Glutamatergic neuron (in vitro differentiated cells): ENCODE data around the gene ALKBH3. TPM values are rescaled to one million over a fixed set of nuclear protein-coding genes. Genes with fewer than 3 reads are reported as not detected.

Experiments
- DNase-seq: peaks from one replicate; pipeline ENCODE4 v3.0.0; 2022
- H3K27ac Mint-ChIP-seq: one replicate; pipeline ENCODE4 v1.8.0; 2020; ENCODE audit warnings: mild to moderate bottlenecking, mixed read lengths, inconsistent platforms; ENCODE audit not compliant: unreplicated experiment
- H3K27me3 Mint-ChIP-seq: one replicate; pipeline ENCODE4 v1.8.0; 2020; ENCODE audit warnings: mild to moderate bottlenecking, moderate library complexity, mixed read lengths, inconsistent platforms; ENCODE audit not compliant: unreplicated experiment
- H3K36me3 Mint-ChIP-seq: one replicate; pipeline ENCODE4 v1.8.0; 2020; ENCODE audit warnings: mild to moderate bottlenecking, mixed read lengths, inconsistent platforms; ENCODE audit not compliant: unreplicated experiment
- H3K4me1 Mint-ChIP-seq: one replicate; pipeline ENCODE4 v1.8.0; 2020; ENCODE audit warnings: mild to moderate bottlenecking, low read depth, mixed read lengths, inconsistent platforms; ENCODE audit not compliant: unreplicated experiment
- H3K4me3 Mint-ChIP-seq: one replicate; pipeline ENCODE4 v1.8.0; 2020; ENCODE audit warnings: mild to moderate bottlenecking, mixed read lengths, inconsistent platforms; ENCODE audit not compliant: unreplicated experiment
- H3K9me3 Mint-ChIP-seq: one replicate; pipeline ENCODE4 v1.8.0; 2020; ENCODE audit warnings: mild to moderate bottlenecking, moderate library complexity, mixed read lengths, inconsistent platforms; ENCODE audit not compliant: unreplicated experiment
- total RNA-seq: library from RNA; stranded (reverse); fragmentation: NEBNext Ultra II Directional; extraction: Animal tissue kit (Norgen Biotek cat#: 25700); gene quantifications from one replicate; pipeline ENCODE4 v1.2.1, GENCODE V29; 2021; ENCODE audit not compliant: unreplicated experiment
- TF ChIP-seq, protein P1 (sequence below): fragments of 200-600 bp; sonication (generic); IDR thresholded peaks from one replicate; pipeline ENCODE4 v1.5.0; 2021; ENCODE audit not compliant: partially characterized antibody, unreplicated experiment

ALKBH3 gene
- total RNA-seq, 1 donor from 2014 or later, result 30.4 TPM

DNA sequence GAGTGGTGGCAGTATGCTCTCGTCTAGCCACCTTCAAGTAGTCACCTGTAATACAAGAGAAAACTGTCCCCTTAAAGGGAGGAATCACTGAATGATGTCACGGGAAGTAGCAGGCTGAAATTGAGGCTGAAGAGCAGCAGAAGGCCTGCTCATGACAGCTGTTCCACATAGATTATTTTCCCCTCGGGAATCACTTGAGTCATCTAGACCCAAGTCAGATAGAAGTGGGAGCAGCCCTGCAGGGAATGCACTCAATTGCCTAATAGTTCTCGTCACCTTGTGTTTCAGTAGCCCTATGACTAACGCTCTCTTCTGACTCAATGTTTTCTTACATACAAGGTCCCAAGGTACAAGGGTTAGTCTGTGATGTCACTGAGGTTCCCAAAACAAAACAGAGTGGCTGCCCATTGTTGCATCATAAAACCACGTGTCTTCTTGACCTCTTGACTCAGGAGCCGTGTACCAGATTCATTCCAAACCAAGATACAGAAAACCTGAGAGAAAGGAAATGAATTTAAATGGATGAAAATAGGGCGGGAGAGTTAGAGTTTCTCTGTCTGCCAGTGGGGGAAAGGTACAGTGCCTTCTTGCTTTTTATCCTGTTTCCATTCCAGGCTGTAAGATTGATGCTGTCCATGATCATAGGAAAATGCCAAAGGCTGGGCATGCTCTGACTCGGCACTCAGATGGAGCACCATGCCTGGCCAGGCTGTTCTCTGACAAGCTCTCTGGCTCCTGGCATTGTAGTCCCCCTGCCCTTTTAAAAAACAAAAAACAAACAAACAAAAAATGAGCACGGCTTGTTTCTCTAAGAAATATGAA is 40.2 kb downstream of the ALKBH3 start:
- H3K36me3 Mint-ChIP-seq, result no peaks in the 10 kb centered on the region
- H3K9me3 Mint-ChIP-seq, result peaks cover 15% of the 10 kb centered on the region

DNA sequence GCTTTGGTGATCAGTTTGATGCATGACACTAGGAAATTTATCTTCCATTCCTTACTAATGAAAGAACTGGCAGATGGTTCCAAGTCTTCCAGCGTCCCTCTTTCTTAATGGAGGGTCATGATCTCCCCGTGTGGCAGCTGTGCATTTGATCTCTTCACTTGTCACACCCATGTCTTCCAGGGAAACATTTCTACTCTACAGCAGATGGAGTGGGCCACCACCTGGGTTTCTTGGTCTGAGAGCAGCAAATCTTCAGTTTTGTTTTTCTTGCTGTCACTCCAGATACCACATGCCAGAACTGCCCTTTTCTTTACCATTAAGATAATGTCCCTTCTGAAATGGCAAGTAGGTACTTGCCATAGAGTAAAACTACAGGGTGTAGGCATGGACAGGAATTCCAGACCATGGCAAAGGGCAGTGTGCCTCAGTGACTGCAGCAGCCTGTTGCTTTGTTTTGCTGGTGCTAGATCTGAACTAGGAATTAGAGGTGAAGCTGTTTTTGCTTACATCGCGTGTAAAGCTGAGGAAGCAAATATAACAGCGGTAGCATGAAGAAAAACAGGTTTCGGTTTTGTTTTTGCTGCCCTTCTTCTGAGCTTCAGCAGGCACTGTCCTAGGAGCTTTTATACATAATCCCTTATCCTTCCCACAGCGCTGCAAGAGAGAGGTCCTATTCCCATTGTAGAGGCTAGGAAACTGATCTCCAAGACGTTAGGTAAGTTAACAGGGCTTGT is 41.1 kb downstream of the ALKBH3 start:
- TF ChIP-seq, protein P1, sequence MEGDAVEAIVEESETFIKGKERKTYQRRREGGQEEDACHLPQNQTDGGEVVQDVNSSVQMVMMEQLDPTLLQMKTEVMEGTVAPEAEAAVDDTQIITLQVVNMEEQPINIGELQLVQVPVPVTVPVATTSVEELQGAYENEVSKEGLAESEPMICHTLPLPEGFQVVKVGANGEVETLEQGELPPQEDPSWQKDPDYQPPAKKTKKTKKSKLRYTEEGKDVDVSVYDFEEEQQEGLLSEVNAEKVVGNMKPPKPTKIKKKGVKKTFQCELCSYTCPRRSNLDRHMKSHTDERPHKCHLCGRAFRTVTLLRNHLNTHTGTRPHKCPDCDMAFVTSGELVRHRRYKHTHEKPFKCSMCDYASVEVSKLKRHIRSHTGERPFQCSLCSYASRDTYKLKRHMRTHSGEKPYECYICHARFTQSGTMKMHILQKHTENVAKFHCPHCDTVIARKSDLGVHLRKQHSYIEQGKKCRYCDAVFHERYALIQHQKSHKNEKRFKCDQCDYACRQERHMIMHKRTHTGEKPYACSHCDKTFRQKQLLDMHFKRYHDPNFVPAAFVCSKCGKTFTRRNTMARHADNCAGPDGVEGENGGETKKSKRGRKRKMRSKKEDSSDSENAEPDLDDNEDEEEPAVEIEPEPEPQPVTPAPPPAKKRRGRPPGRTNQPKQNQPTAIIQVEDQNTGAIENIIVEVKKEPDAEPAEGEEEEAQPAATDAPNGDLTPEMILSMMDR, result no peak
- H3K9me3 Mint-ChIP-seq, result peaks cover 15% of the 10 kb centered on the region
- no peak for DNase-seq
- H3K4me3 Mint-ChIP-seq, result peak overlapping the region; percentile 85
- peak overlapping the region; percentile 99 for H3K27ac Mint-ChIP-seq
- H3K4me1 Mint-ChIP-seq, result peaks cover 78% of the 10 kb centered on the region
- H3K36me3 Mint-ChIP-seq, result no peaks in the 10 kb centered on the region
- peaks cover 9% of the 10 kb centered on the region for H3K27me3 Mint-ChIP-seq

More for the DNA sequence above, 40.2 kb downstream of the ALKBH3 start:
- peak overlapping the region; percentile 85 for H3K4me3 Mint-ChIP-seq
- H3K27ac Mint-ChIP-seq, result peak overlapping the region; percentile 99
- peaks cover 9% of the 10 kb centered on the region for H3K27me3 Mint-ChIP-seq
- TF ChIP-seq, protein P1, result no peak
- peak; percentile 50 for DNase-seq
- H3K4me1 Mint-ChIP-seq, result peaks cover 76% of the 10 kb centered on the region

DNA sequence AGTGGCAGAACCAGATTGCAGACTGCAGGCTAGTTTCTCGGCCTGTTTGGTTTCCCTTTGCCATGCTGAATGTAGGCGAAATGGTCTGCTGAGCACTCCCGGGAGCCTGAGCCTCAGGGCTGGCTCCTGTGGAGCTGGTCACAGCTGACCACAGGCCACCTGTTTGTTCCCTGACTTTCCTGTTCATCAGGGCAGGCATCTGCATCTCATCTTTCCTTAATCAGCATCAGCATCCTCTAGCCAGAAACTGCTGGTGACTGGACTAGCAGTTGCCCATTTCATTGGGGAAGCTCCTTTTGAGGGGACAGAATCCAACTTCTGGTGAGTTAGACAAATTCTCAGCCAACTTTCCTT is 41.6 kb downstream of the ALKBH3 start:
- H3K4me3 Mint-ChIP-seq, result peak overlapping the region; percentile 85
- H3K36me3 Mint-ChIP-seq, result no peaks in the 10 kb centered on the region
- peaks cover 18% of the 10 kb centered on the region for H3K9me3 Mint-ChIP-seq
- TF ChIP-seq, protein P1, result no peak
- peaks cover 9% of the 10 kb centered on the region for H3K27me3 Mint-ChIP-seq
- H3K4me1 Mint-ChIP-seq, result peaks cover 77% of the 10 kb centered on the region
- peak overlapping the region; percentile 99 for H3K27ac Mint-ChIP-seq
- DNase-seq, result peak; percentile 48

DNA sequence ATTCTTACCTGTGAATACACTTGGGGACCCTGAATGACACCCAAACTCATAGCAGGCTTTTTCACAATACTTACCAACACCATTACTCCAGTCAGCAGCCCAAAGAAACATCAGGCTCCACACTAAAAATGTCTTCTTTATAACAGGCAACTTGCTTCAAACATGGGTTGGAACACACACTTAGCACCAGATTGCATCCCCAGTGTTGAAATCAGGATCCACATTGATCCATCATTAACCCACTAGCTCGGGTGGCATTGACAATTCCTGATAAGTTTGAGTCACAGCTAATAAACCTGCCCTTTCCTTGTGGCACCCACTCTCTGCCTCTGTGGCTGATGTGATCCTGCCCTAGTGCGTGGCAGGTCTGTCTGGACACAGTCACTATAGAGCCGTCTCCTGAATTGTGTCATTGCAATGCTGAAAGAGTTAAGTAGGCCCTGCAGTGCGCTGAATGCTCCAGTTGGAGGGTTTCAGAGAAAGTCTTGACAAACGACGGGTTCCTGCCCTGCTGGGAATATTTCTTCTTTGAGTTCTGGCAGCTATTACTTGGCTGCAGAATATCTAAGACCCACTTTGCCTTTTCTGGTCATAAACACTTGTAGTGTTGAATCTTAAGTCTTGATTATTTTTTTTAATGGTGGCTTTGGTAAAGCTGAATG is 42.2 kb downstream of the ALKBH3 start:
- H3K4me3 Mint-ChIP-seq, result peak overlapping the region; percentile 85
- TF ChIP-seq, protein P1, result no peak
- DNase-seq, result no peak
- H3K4me1 Mint-ChIP-seq, result peaks cover 76% of the 10 kb centered on the region
- H3K36me3 Mint-ChIP-seq, result no peaks in the 10 kb centered on the region
- peaks cover 9% of the 10 kb centered on the region for H3K27me3 Mint-ChIP-seq
- peaks cover 18% of the 10 kb centered on the region for H3K9me3 Mint-ChIP-seq
- peak overlapping the region; percentile 99 for H3K27ac Mint-ChIP-seq
